GM18505 (cell line): ENCODE data around the gene AFDN.

Experiments
- ATAC-seq: cut with Tn5 transposase; IDR thresholded peaks from one replicate; pipeline ENCODE4 v1.9.1; 2021; ENCODE audit not compliant: unreplicated experiment
- POLR2A ChIP-seq: IDR thresholded peaks from 4 replicates; pipeline ENCODE4 v1.6.1; 2011; ENCODE audit warnings: borderline replicate concordance; ENCODE audit not compliant: insufficient read depth, insufficient read length; ENCODE audit errors: extremely low read depth

Gene AFDN

GRCh38 chr6:167979436-167980139 is 152.9 kb downstream of the AFDN start:
- no peak for TF ChIP-seq POLR2A
- ATAC-seq = no peak

GRCh38 chr6:167980911-167981580 is 154.3 kb downstream of the AFDN start:
- TF ChIP-seq POLR2A = no peak
- ATAC-seq = no peak

GRCh38 chr6:167981916-167982462 is 155.3 kb downstream of the AFDN start:
- ATAC-seq = no peak
- no peak for TF ChIP-seq POLR2A

DNA sequence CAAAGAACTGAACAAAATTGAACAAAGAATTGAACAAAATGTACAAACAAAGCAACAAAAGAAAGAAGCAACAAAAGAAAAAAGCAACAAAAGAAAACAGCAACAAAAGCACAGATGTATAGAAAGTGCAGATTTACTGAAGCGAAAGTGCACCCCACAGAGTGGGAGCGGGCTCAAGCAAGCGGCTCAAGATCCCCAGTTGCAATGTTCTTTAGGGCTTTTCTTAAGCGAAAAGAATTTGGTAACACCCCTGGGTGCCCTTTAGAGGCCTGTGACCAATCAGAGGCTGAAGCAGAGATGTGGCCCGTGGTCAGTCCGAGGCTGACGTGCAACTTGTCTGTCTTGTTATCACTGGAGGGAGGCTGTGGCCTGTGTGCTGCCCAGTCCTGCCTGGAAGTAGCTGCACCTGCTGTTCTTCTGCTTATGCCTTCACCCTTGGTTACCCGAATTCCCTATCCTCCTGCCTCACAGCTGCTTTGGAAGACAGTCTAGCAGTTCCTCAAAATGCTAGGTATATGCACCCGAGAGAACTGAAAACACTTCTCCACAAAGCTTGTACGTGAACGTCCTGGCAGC is 157.5 kb downstream of the AFDN start:
- ATAC-seq = no peak
- no peak for TF ChIP-seq POLR2A

DNA sequence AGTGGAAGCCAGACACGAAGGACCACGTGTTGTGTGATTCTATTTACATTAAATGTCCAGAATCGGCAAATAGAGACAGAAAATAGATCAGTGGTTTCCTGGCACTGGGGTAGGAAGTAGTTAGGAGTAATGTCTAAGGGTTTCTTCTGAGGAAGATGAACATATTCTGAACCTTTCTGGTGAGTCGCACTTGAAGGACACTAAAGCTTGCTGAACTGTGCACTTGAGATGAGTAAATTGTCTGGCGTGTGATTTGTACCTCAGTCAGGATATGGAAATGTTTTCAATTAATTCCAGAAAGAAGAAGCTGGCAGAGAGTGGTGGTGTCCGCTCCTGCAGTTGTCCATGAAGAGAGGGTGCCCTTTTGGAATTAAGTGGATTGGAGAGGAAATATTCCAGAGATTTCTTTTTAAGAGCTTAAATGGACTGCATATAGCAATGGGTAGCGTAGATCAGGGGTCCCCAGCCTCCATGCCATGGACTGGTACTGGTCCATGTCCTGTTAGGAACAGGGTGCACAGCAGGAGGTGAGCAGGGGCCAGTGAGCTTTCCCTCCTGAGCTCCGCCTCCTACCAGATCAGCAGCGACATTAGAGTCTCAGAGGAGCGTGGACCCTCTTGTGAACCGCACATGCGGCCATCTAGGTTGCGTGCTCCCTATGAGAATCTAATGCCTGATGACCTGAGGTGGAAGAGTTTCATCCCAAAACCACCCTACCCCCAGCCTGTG is 158.3 kb downstream of the AFDN start:
- no peak for ATAC-seq
- TF ChIP-seq POLR2A = no peak

GRCh38 chr6:167985911-167986595 is 159.3 kb downstream of the AFDN start:
- no peak for ATAC-seq
- no peak for TF ChIP-seq POLR2A

GRCh38 chr6:167987396-167988153 is 160.9 kb downstream of the AFDN start:
- no peak for TF ChIP-seq POLR2A
- ATAC-seq = no peak

- no peak for TF ChIP-seq POLR2A
- ATAC-seq = no peak
These were observed 161.4 kb downstream of the AFDN start for GRCh38 chr6:167988154-167988495.

DNA sequence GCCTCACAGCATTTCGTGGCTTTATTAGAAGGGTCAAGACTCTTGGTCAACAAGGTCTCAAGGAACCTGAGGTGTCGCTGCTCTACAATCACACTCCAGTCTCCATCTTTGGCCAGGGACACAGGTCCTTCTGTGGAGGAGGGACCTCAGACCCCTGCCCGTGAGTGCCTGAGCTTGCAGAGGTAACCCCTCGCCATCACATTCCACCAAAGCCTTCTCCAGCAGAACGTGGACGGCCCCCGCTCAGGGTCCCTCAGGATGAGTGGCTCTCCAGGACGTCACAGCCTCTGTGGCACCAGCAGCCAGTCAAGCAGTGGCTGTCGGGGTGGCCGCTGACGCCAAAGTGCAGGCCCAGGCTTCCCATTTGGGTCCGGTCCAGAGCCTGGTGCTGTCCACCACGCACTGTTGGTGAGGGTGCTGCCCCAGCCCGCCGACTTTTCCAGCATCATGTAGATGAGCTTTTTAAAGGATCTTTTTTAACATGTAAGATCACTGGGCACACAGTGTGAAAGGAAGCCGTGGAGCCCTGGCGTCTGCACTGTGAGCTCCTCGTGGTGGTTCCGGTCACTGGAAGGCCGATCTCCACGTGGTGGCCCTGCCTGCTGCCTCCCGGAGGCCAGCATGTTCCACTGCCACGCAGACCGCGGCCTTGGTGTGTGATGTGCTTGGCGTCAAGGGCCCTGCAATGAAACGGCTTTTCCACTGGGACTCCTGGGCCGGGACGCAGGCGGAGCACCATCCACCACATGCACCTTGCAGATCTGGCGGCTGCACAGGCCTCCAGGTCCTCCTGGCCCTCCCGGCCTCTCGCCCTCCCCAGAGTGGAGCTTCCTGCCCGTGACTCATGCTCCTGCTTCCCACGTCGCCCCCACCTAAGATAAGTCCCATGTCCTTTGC is 162.5 kb downstream of the AFDN start:
- no peak for TF ChIP-seq POLR2A
- no peak for ATAC-seq

DNA sequence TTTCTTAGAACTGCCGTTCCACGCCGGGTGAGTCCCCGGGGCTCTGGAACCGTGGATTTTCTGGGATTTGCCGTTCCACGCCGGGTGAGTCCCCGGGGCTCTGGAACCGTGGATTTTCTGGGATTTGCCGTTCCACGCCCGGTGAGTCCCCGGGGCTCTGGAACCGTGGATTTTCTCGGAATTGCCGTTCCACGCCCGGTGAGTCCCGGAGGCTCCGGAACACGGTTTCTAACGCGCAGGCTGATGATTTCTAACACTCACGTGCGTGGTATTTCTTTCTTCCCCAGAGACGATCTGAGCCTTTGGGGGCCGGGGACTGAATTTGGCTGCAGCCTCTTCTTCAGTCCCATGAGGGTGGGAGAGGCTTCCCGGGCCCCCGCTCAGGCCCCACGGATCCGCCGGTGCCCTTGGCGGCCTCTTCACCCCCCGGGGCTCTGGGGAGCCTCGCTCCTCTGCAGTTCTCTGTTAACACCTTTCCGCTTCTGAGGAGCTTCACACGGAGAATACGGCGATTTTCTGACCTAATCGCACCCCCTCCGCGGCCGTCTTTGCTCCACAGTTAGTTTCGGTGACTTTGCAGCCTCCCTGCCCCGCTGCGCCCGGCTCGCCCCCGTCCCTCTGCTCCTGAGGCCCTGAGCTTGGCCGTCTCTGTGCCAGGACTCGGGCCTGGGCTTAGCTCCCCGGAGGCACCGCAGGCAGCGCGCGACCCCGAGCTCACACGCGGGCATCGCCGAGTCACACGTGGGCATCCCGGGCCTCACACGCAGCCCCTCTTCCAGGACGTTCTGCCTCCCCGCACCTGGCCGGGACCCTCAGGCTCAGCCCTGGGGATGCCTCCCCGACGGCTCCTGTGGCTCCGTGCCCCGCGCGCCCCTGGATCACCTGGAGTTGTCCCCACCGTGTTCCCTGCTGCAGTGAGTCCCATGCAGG is 163.6 kb downstream of the AFDN start:
- TF ChIP-seq POLR2A = no peak
- ATAC-seq = no peak
